Keratinocyte (primary cell): ENCODE data around the gene STRADA. TPM values are rescaled to one million over a fixed set of nuclear protein-coding genes. Genes with fewer than 3 reads are reported as not detected.

Experiments used
- DNase-seq: peaks from one replicate; pipeline ENCODE4 v3.0.0-alpha.2; 2011; ENCODE audit warnings: low read depth, missing footprints, low spot score
- FAIRE-seq: peaks from 2 replicates; lab custom pipeline; 2011; peaks lifted over from hg19 to GRCh38; lab: Jason Lieb, UNC
- H2AFZ ChIP-seq: 2 replicates; pipeline ENCODE4 v1.6.0; 2012; ENCODE audit warnings: low read length, control low read depth, inconsistent platforms; ENCODE audit not compliant: control insufficient read depth
- H3K27ac ChIP-seq: 2 replicates; pipeline ENCODE4 v1.5.1; 2011; ENCODE audit warnings: low read length; ENCODE audit not compliant: control insufficient read depth, insufficient read depth
- H3K27me3 ChIP-seq: 3 replicates; pipeline ENCODE4 v1.6.0; 2011; ENCODE audit warnings: low read length; ENCODE audit not compliant: control insufficient read depth, insufficient read depth; ENCODE audit errors: extremely low read depth
- H3K36me3 ChIP-seq, 2 experiments: 2 replicates in 1 of 2; 3 replicates in 1 of 2; pipeline ENCODE4 v1.5.1; 2011; ENCODE audit warnings: low read length in 2 of 2, mild to moderate bottlenecking in 1 of 2; ENCODE audit not compliant: control insufficient read depth in 2 of 2, insufficient read depth in 2 of 2; ENCODE audit errors: extremely low read depth in 1 of 2
- H3K4me1 ChIP-seq: 3 replicates; pipeline ENCODE4 v1.5.1; 2011; ENCODE audit warnings: low read length; ENCODE audit not compliant: control insufficient read depth, insufficient read depth; ENCODE audit errors: extremely low read depth
- H3K4me2 ChIP-seq: 3 replicates; pipeline ENCODE4 v1.6.0; 2011; ENCODE audit warnings: low read depth, low read length; ENCODE audit not compliant: control insufficient read depth, insufficient read depth; ENCODE audit errors: extremely low read depth
- H3K4me3 ChIP-seq, 3 experiments: fragments of 200-600 bp in 1 of 3; sonication (generic) in 1 of 3; 2 replicates in 2 of 3; 3 replicates in 1 of 3; pipeline ENCODE4 v1.5.1; 2011 to 2016; ENCODE audit warnings: low read length in 3 of 3, mild to moderate bottlenecking in 3 of 3, control low read depth in 2 of 3, inconsistent platforms in 1 of 3, low read depth in 1 of 3, mixed read lengths in 1 of 3, mixed run types in 1 of 3, moderate library complexity in 1 of 3; ENCODE audit not compliant: control insufficient read depth in 2 of 3, insufficient read depth in 2 of 3; ENCODE audit errors: extremely low read depth in 1 of 3
- H3K79me2 ChIP-seq: 2 replicates; pipeline ENCODE4 v1.6.0; 2012; ENCODE audit warnings: low read length; ENCODE audit not compliant: control insufficient read depth, insufficient read depth
- H3K9ac ChIP-seq: 3 replicates; pipeline ENCODE4 v1.6.0; 2011; ENCODE audit warnings: low read length; ENCODE audit not compliant: control insufficient read depth, insufficient read depth; ENCODE audit errors: extremely low read depth
- H3K9me1 ChIP-seq: 3 replicates; pipeline ENCODE4 v1.6.0; 2011; ENCODE audit warnings: low read length; ENCODE audit not compliant: control insufficient read depth, insufficient read depth; ENCODE audit errors: extremely low read depth
- H3K9me3 ChIP-seq: 2 replicates; pipeline ENCODE4 v1.5.1; 2012; ENCODE audit warnings: low read depth, low read length; ENCODE audit not compliant: control insufficient read depth
- H4K20me1 ChIP-seq: 3 replicates; pipeline ENCODE4 v1.6.0; 2011; ENCODE audit warnings: low read length; ENCODE audit not compliant: control insufficient read depth, insufficient read depth; ENCODE audit errors: extremely low read depth
- CTCF ChIP-seq, 3 experiments: IDR thresholded peaks in 1 of 3; conservative IDR thresholded peaks in 1 of 3; optimal IDR thresholded peaks in 1 of 3; 2 replicates in 2 of 3; 3 replicates in 1 of 3; pipeline versions ENCODE3 to v1.5.1; 2011; ENCODE audit warnings: low read length in 3 of 3, mild to moderate bottlenecking in 3 of 3, moderate library complexity in 2 of 3, control low read depth in 1 of 3, inconsistent platforms in 1 of 3; ENCODE audit not compliant: insufficient read depth in 2 of 3; ENCODE audit errors: extremely low read depth in 1 of 3
- EZH2 ChIP-seq: IDR thresholded peaks from one replicate; pipeline ENCODE4 v1.6.1; 2012; ENCODE audit warnings: inconsistent platforms, mild to moderate bottlenecking, low read length, moderate library complexity
- dilution Hi-C: fragments of 300-500 bp; cut with MboI; formaldehyde crosslinking; loops from one replicate; pipeline ENCODE4 v1.7.0; 2020; ENCODE audit warnings: low sequenced_read_pairs; ENCODE audit not compliant: extremely low pct_ligation_motif_present
- polyA plus RNA-seq, 5 experiments: library from polyadenylated mRNA; depleted of rRNA in 3 of 5; stranded (reverse) in 3 of 5; stranded (forward) in 1 of 5; unstranded in 1 of 5; fragments of >200 nt; gene quantifications; 1 replicate in 1 of 5; 2 replicates in 3 of 5; 3 replicates in 1 of 5; pipeline versions ENCODE4 v1.2.1 to v1.2.3, GENCODE V29; 2011 to 2012; ENCODE audit warnings: missing spikeins in 2 of 5, low read depth in 1 of 5, low replicate concordance in 1 of 5

Gene STRADA
- polyA plus RNA-seq, 1 donor (not counting 4 experiments of a cell fraction or from before 2014, with no cell fraction given) = 25.9 TPM

- H4K20me1 ChIP-seq = no peaks in the 10 kb centered on the region
- no peak for FAIRE-seq
- H3K9ac ChIP-seq = no peak overlapping the region
- H3K4me1 ChIP-seq = no peaks in the 10 kb centered on the region
- no peak for DNase-seq
- no peaks in the 10 kb centered on the region for H3K27me3 ChIP-seq
- no peak overlapping the region for H2AFZ ChIP-seq
- H3K9me1 ChIP-seq = no peaks in the 10 kb centered on the region
- no peaks in the 10 kb centered on the region for H3K79me2 ChIP-seq
- H3K4me2 ChIP-seq = no peak overlapping the region
- dilution Hi-C loops = no loop called here
- H3K36me3 ChIP-seq = peaks cover 19 to 24% of the 10 kb centered on the region in 2 experiments
- TF ChIP-seq CTCF (optimal IDR thresholded peaks at IDR 0.05 in 1 of 3, IDR thresholded peaks at IDR 0.05 in 1 of 3, conservative IDR thresholded peaks at IDR 0.05 in 1 of 3; ENCODE audit: extremely low read depth in 1 of 3, insufficient read depth in 2 of 3, low read length in 3 of 3) (no peak), EZH2 (no peak)
- H3K27ac ChIP-seq = no peak overlapping the region
- H3K4me3 ChIP-seq = no peak overlapping the region
- H3K9me3 ChIP-seq = no peaks in the 10 kb centered on the region
Observed at GRCh38 chr17:63689479-63689878, 52.1 kb downstream of the STRADA start.

GRCh38 chr17:63688396-63689020 is 53.1 kb downstream of the STRADA start:
- Histone ChIP-seq H3K79me2 (no peaks in the 10 kb centered on the region), H3K9ac (no peak overlapping the region), H3K27ac (no peak overlapping the region), H3K9me3 (no peaks in the 10 kb centered on the region), H3K36me3 (peaks cover 13 to 24% of the 10 kb centered on the region in 2 experiments), H3K27me3 (no peaks in the 10 kb centered on the region), H3K9me1 (no peaks in the 10 kb centered on the region), H3K4me3 (no peak overlapping the region), H3K4me2 (no peak overlapping the region), H2AFZ (no peak overlapping the region), H3K4me1 (no peaks in the 10 kb centered on the region), H4K20me1 (no peaks in the 10 kb centered on the region)
- FAIRE-seq (no peak), DNase-seq (no peak)
- dilution Hi-C loops = no loop called here
- TF ChIP-seq EZH2 (no peak), CTCF (optimal IDR thresholded peaks at IDR 0.05 in 1 of 3, IDR thresholded peaks at IDR 0.05 in 1 of 3, conservative IDR thresholded peaks at IDR 0.05 in 1 of 3; ENCODE audit: extremely low read depth in 1 of 3, insufficient read depth in 2 of 3, low read length in 3 of 3) (no peak)
